H1 (cell line): ENCODE results near the gene KHSRP. TPM values are rescaled to one million over a fixed set of nuclear protein-coding genes. Genes with fewer than 3 reads are reported as not detected.

Source experiments
- CTCF ChIA-PET: fragments of 300-600 bp; sonication (Branson Sonifier 250); formaldehyde crosslinking; loops from one replicate; lab custom pipeline; 2021; ENCODE audit not compliant: partially characterized antibody; lab: Charles Lee
- POLR2A ChIA-PET: fragments of 300-600 bp; sonication (Branson Sonifier 250); formaldehyde crosslinking; loops from one replicate; lab custom pipeline; 2021; ENCODE audit warnings: inconsistent platforms; ENCODE audit not compliant: partially characterized antibody; lab: Charles Lee
- DNase-seq, 2 experiments: peaks; one replicate each; pipeline versions ENCODE4 v3.0.0 to v3.0.0-alpha.2; 2010 to 2022; ENCODE audit warnings: low spot score in 2 of 2, low read depth in 1 of 2, mixed read lengths in 1 of 2
- FAIRE-seq: peaks from 2 replicates; lab custom pipeline; 2011; peaks lifted over from hg19 to GRCh38; lab: Jason Lieb, UNC
- H2AFZ ChIP-seq: 2 replicates; pipeline ENCODE4 v1.8.1; 2012; ENCODE audit warnings: low read length, inconsistent platforms
- H2AK5ac ChIP-seq: 2 replicates; pipeline ENCODE4 v1.6.1; 2013; ENCODE audit warnings: low read depth, low read length
- H2BK120ac ChIP-seq: replicated peaks from 2 replicates; pipeline ENCODE3; 2013; ENCODE audit warnings: low read depth, low read length, inconsistent platforms
- H2BK12ac ChIP-seq: 2 replicates; pipeline ENCODE4 v1.6.1; 2013; ENCODE audit warnings: low read depth, low read length
- H2BK15ac ChIP-seq: 2 replicates; pipeline ENCODE4 v1.6.1; 2013; ENCODE audit warnings: low read length
- H2BK20ac ChIP-seq: 2 replicates; pipeline ENCODE4 v1.6.1; 2013; ENCODE audit warnings: low read length
- H2BK5ac ChIP-seq: 2 replicates; pipeline ENCODE4 v1.6.1; 2013; ENCODE audit warnings: low read depth, low read length
- H3K14ac ChIP-seq: 2 replicates; pipeline ENCODE4 v1.6.1; 2013; ENCODE audit warnings: inconsistent platforms; ENCODE audit not compliant: insufficient read length
- H3K18ac ChIP-seq: 2 replicates; pipeline ENCODE4 v1.6.1; 2013; ENCODE audit warnings: low read length; ENCODE audit errors: extremely low read depth
- H3K23ac ChIP-seq: 2 replicates; pipeline ENCODE4 v1.6.1; 2013; ENCODE audit warnings: inconsistent platforms; ENCODE audit not compliant: insufficient read length
- H3K23me2 ChIP-seq: 2 replicates; pipeline ENCODE4 v1.6.1; 2013; ENCODE audit warnings: low read depth, low read length
- H3K27ac ChIP-seq: 2 replicates; pipeline ENCODE4 v1.6.1; 2011; ENCODE audit warnings: low read depth, low read length, inconsistent platforms
- H3K27me3 ChIP-seq, 4 experiments: replicated peaks in 1 of 4; 1 replicate in 1 of 4; 2 replicates in 3 of 4; pipeline versions ENCODE4 v1.6.1 to v1.8.1; 2011 to 2013; ENCODE audit warnings: low read length in 3 of 4, mild to moderate bottlenecking in 3 of 4, inconsistent platforms in 2 of 4, mixed read lengths in 2 of 4, moderate library complexity in 1 of 4; ENCODE audit not compliant: control insufficient read depth in 3 of 4, insufficient read depth in 3 of 4; ENCODE audit errors: extremely low read depth in 1 of 4
- H3K36me3 ChIP-seq, 4 experiments: 2 replicates each; pipeline versions ENCODE4 v1.6.1 to v1.8.1; 2011 to 2013; ENCODE audit warnings: mild to moderate bottlenecking in 4 of 4, low read length in 3 of 4, moderate library complexity in 2 of 4, control low read depth in 1 of 4, inconsistent platforms in 1 of 4; ENCODE audit not compliant: insufficient read depth in 4 of 4, control insufficient read depth in 2 of 4
- H3K4ac ChIP-seq: replicated peaks from 2 replicates; pipeline ENCODE3; 2013; ENCODE audit warnings: low read length, low read depth, mixed read lengths, inconsistent platforms; ENCODE audit not compliant: insufficient read length
- H3K4me1 ChIP-seq, 4 experiments: replicated peaks in 1 of 4; 1 replicate in 1 of 4; 2 replicates in 3 of 4; pipeline versions ENCODE4 v1.6.1 to v1.8.1; 2011 to 2013; ENCODE audit warnings: low read length in 3 of 4, inconsistent platforms in 2 of 4, mixed read lengths in 1 of 4; ENCODE audit not compliant: insufficient read depth in 4 of 4, control insufficient read depth in 3 of 4
- H3K4me2 ChIP-seq, 2 experiments: 2 replicates each; pipeline versions ENCODE4 v1.6.1 to v1.8.1; 2011 to 2013; ENCODE audit warnings: low read depth in 2 of 2, low read length in 2 of 2, control low read depth in 1 of 2, inconsistent platforms in 1 of 2, mild to moderate bottlenecking in 1 of 2; ENCODE audit not compliant: insufficient read depth in 1 of 2
- H3K4me3 ChIP-seq, 4 experiments: fragments of 200-600, 300-600 bp in 1 of 4; sonication (generic), shearing (Covaris generic), sonication (Bioruptor Twin) in 1 of 4; 2 replicates each; pipeline versions ENCODE4 v1.5.1 to v1.8.1; 2011 to 2016; ENCODE audit warnings: low read length in 4 of 4, low read depth in 3 of 4, control low read depth in 2 of 4, inconsistent platforms in 2 of 4, mild to moderate bottlenecking in 2 of 4, mixed read lengths in 1 of 4, moderate library complexity in 1 of 4; ENCODE audit not compliant: insufficient read depth in 2 of 4; ENCODE audit errors: extremely low read depth in 1 of 4
- H3K56ac ChIP-seq: replicated peaks from 2 replicates; pipeline ENCODE3; 2013; ENCODE audit warnings: low read depth, mild to moderate bottlenecking, mixed read lengths, low read length, inconsistent platforms; ENCODE audit not compliant: insufficient read length
- H3K79me1 ChIP-seq: 2 replicates; pipeline ENCODE4 v1.6.1; 2013; ENCODE audit warnings: low read depth, low read length, control low read depth
- H3K79me2 ChIP-seq, 2 experiments: 2 replicates each; pipeline versions ENCODE4 v1.6.1 to v1.8.1; 2012 to 2013; ENCODE audit warnings: low read length in 2 of 2, mild to moderate bottlenecking in 2 of 2, inconsistent platforms in 1 of 2; ENCODE audit not compliant: insufficient read depth in 2 of 2, control insufficient read depth in 1 of 2
- H3K9ac ChIP-seq, 4 experiments: replicated peaks in 1 of 4; 1 replicate in 1 of 4; 2 replicates in 3 of 4; pipeline versions ENCODE4 v1.6.1 to v1.8.1; 2011 to 2013; ENCODE audit warnings: low read depth in 3 of 4, low read length in 3 of 4, control low read depth in 2 of 4, mild to moderate bottlenecking in 2 of 4, moderate library complexity in 2 of 4, inconsistent platforms in 1 of 4; ENCODE audit errors: extremely low read depth in 1 of 4
- H3K9me3 ChIP-seq, 2 experiments: 2 replicates each; pipeline versions ENCODE4 v1.6.1 to v1.8.1; 2012 to 2013; ENCODE audit warnings: mild to moderate bottlenecking in 2 of 2, moderate library complexity in 2 of 2, control low read depth in 1 of 2, inconsistent platforms in 1 of 2, low read depth in 1 of 2, low read length in 1 of 2, mixed read lengths in 1 of 2; ENCODE audit not compliant: insufficient read depth in 2 of 2
- H4K20me1 ChIP-seq, 2 experiments: replicated peaks in 1 of 2; 2 replicates each; pipeline versions ENCODE3 to v1.8.1; 2011 to 2013; ENCODE audit warnings: inconsistent platforms in 2 of 2, low read length in 2 of 2, mild to moderate bottlenecking in 1 of 2; ENCODE audit not compliant: insufficient read depth in 2 of 2, control insufficient read depth in 1 of 2
- H4K5ac ChIP-seq: 2 replicates; pipeline ENCODE4 v1.6.1; 2013; ENCODE audit warnings: low read length, low read depth, mixed read lengths, inconsistent platforms; ENCODE audit not compliant: insufficient read length
- H4K8ac ChIP-seq: 2 replicates; pipeline ENCODE4 v1.8.0; 2013; ENCODE audit warnings: mild to moderate bottlenecking, moderate library complexity, low read length, inconsistent platforms; ENCODE audit not compliant: insufficient read depth; ENCODE audit errors: extremely low read depth
- H4K91ac ChIP-seq: replicated peaks from 2 replicates; pipeline ENCODE3; 2013; ENCODE audit warnings: low read length, mixed read lengths, inconsistent platforms; ENCODE audit not compliant: insufficient read length
- BCL11A ChIP-seq, 2 experiments: IDR thresholded peaks; one replicate each; pipeline ENCODE4 v1.6.1; 2011; ENCODE audit warnings: low read depth in 2 of 2, low read length in 2 of 2, mild to moderate bottlenecking in 2 of 2
- CBX5 ChIP-seq: fragments of 300-800, 300-1000 bp; sonication (generic); IDR thresholded peaks from 2 replicates; pipeline ENCODE4 v1.7.1; 2016; ENCODE audit warnings: antibody characterized with exemption, low read length, low read depth
- KDM5A ChIP-seq: fragments of 200-600 bp; IDR thresholded peaks from 2 replicates; pipeline ENCODE4 v1.7.1; 2012; ENCODE audit warnings: mild to moderate bottlenecking, low read length, inconsistent platforms, mixed read lengths
- POLR2AphosphoS5 ChIP-seq: IDR thresholded peaks from 2 replicates; pipeline ENCODE4 v1.6.1; 2011; ENCODE audit warnings: low read depth, low read length
- SP4 ChIP-seq: IDR thresholded peaks from 2 replicates; pipeline ENCODE4 v1.6.1; 2012; ENCODE audit warnings: low read length, inconsistent platforms
- WGBS, 2 experiments: shearing (Covaris generic) in 1 of 2; methylation state at CpG; one replicate each; pipeline versions ENCODE4 v1.1.6 to v1.1.7; 2013 to 2015; ENCODE audit warnings: low lambda C conversion rate in 2 of 2, mixed read lengths in 2 of 2, inconsistent platforms in 1 of 2, low coverage in 1 of 2, missing lambda C conversion rate in 1 of 2; ENCODE audit not compliant: insufficient replicate concordance in 2 of 2, insufficient coverage in 1 of 2, insufficient read length in 1 of 2; ENCODE audit errors: extremely low coverage in 1 of 2, missing lambda C conversion rate in 1 of 2; 5-methylcytosine and 5-hydroxymethylcytosine counted together
- polyA plus RNA-seq, 7 experiments: library from polyadenylated mRNA; depleted of rRNA in 3 of 7; stranded (reverse) in 5 of 7; unstranded in 2 of 7; fragments of >200 nt in 5 of 7; fragments of 200-250 nt in 2 of 7; gene quantifications; 1 replicate in 5 of 7; 2 replicates in 1 of 7; 4 replicates in 1 of 7; pipeline versions ENCODE4 v1.2.1 to v1.2.3, GENCODE V29; 2011 to 2013; ENCODE audit warnings: missing spikeins in 2 of 7, mixed read lengths in 2 of 7
- total RNA-seq: library from RNA; stranded (reverse); fragmentation: NEBNext Ultra II Directional; extraction: Animal tissue kit (Norgen Biotek cat#: 25700); gene quantifications from 2 replicates; pipeline ENCODE4 v1.2.1, GENCODE V29; 2021
- TF ChIP-seq, protein P1 (sequence below): IDR thresholded peaks from 2 replicates; pipeline ENCODE4 v1.6.1; 2012; ENCODE audit warnings: low read length, inconsistent platforms

Gene KHSRP
- total and polyA plus RNA-seq, 2 of the 8 experiments (the other 6 are each of a cell fraction or from before 2014, with no cell fraction given), result 143 to 573 TPM

DNA sequence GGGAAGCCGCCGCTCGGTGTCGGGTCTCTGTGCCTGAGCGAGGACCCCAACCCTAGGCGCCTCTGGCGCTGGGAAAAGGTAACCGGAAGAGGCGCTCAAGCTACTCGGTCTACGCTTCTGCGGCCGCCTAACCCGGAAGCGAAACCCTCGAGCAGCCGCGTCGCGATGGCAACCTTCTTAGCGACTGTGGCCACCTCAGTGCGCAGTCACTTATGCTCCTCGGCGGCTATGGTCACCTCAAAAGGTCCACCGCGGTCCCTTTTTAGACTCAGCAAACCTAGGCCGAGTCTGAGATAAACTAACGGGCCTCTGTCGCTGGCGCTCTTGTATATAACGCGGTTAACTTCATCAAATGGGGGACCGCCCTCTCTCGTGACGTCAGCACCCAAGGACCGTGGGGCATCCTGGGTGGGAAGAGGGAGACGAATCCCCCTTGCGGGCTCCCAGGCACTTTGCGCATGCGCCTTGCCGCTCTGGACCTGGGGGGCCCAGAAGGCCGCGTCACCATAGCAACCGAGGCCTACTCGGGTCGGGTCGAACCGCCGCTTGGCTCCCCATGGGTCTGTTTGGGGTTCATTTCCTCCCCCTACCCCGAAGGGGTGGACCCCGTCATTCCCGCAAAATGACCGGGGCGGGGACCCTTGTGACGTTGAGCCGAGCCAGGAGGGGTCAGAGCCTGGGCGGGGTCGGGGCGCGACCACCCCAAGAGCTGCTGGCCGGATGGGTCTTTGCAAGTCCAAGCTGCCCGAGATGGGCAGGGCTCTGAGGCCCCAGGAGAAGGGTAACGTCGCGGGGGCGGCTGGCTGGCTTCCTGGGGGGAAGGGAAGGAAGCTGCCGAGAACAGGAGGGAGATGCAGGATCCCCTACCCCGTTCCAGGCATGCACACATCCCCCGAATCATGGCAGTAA is 31.3 kb downstream of the KHSRP start, which contains the start of gene GTF2F1:
GTF2F1 (minus strand) TSS at position 91 of the 909 bp plus-strand sequence. CDS start 169 bp downstream, outside the sequence.
- Histone ChIP-seq H2BK20ac (no peak within 1 kb of the TSS), H3K18ac (peak within 1 kb of the TSS; percentile 93), H3K79me1 (peaks cover 6% of the 10 kb centered on the region), H3K4me1 (peaks cover 0 to 8% (median 7%) of the 10 kb centered on the region in 4 experiments; a peak in 5 of 7 replicates), H3K36me3 (peaks cover 8 to 29% (median 14%) of the 10 kb centered on the region in 4 experiments; a peak in 7 of 8 replicates), H4K8ac (peak within 1 kb of the TSS; percentile 77), H3K56ac (peak within 1 kb of the TSS; percentile 54), H3K9me3 (no peaks in the 10 kb centered on the region), H3K14ac (no peak within 1 kb of the TSS), H3K4ac (peak within 1 kb of the TSS; percentile 55), H2BK5ac (peak within 1 kb of the TSS; percentile 91), H3K27me3 (no peaks in the 10 kb centered on the region), H2BK12ac (peak within 1 kb of the TSS; percentile 4; the same call in 1 of the 2 replicates), H3K23me2 (peaks cover 7% of the 10 kb centered on the region), H4K91ac (peak within 1 kb of the TSS; percentile 68), H4K5ac (peak within 1 kb of the TSS; percentile 98), H2BK15ac (peak within 1 kb of the TSS; percentile 99), H2AK5ac (no peak within 1 kb of the TSS; the same call in 1 of the 2 replicates), H3K79me2 (peaks cover 5 to 20% of the 10 kb centered on the region in 2 experiments; a peak in 3 of 4 replicates), H3K27ac (peak within 1 kb of the TSS; percentile 89), H4K20me1 (peaks cover 0 to 2% of the 10 kb centered on the region in 2 experiments), H3K4me2 (peak within 1 kb of the TSS; percentile 95 to 96), H2BK120ac (no peak within 1 kb of the TSS), H2AFZ (peak within 1 kb of the TSS; percentile 91), H3K9ac (peak within 1 kb of the TSS; percentile 77 to 92 (median 86)), H3K23ac (no peak within 1 kb of the TSS), H3K4me3 (peak within 1 kb of the TSS; percentile 72 to 99 (median 90))
- WGBS, 2 experiments, result 1% methylated on average over 57 of the region's 69 CpGs; no CpG with 5 or more reads in 1 of the 2 experiments
- peak; percentile 79 to 98 for DNase-seq
- peak; percentile 24 for FAIRE-seq
- ChIA-PET CTCF (interaction anchor here (0.8 to 1.5 kb wide), 3 partner anchors 15 to 177 kb away, joined by 3 to 5 read pairs (median 4); no protein-coding TSS in a partner anchor), POLR2A (interaction anchor here (0.6 to 9.9 kb wide), 13 partner anchors 9 to 349 kb away, joined by 3 to 81 read pairs (median 4); partner anchors contain the start of genes ALKBH7, CLPP, CRB3 and KHSRP)
- TF ChIP-seq, protein P1, sequence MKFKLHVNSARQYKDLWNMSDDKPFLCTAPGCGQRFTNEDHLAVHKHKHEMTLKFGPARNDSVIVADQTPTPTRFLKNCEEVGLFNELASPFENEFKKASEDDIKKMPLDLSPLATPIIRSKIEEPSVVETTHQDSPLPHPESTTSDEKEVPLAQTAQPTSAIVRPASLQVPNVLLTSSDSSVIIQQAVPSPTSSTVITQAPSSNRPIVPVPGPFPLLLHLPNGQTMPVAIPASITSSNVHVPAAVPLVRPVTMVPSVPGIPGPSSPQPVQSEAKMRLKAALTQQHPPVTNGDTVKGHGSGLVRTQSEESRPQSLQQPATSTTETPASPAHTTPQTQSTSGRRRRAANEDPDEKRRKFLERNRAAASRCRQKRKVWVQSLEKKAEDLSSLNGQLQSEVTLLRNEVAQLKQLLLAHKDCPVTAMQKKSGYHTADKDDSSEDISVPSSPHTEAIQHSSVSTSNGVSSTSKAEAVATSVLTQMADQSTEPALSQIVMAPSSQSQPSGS, result no peak
- no peak for TF ChIP-seq CBX5
- no peak for TF ChIP-seq BCL11A (IDR thresholded peaks at IDR 0.05; ENCODE audit: low read depth in 2 of 2, low read length in 2 of 2)
- no peak; the same call in 1 of the 2 replicates for TF ChIP-seq KDM5A
- peak; percentile 60 for TF ChIP-seq POLR2AphosphoS5
- TF ChIP-seq SP4, result no peak
